Erythroblast (primary cell): ENCODE results near the gene ANKRD10.

ENCODE experiments used
- DNase-seq, 2 experiments: peaks; one replicate each; lab custom pipeline; 2025; lab: John Stamatoyannopoulos, UW
- GATA1 ChIP-seq: IDR thresholded peaks from 2 replicates; pipeline ENCODE4 v1.6.1; 2011; ENCODE audit warnings: low read depth, mild to moderate bottlenecking, control low read depth, low read length, moderate library complexity
- POLR2A ChIP-seq: IDR thresholded peaks from 2 replicates; pipeline ENCODE4 v1.6.1; 2011; ENCODE audit warnings: mild to moderate bottlenecking, low read length

The ANKRD10 gene

DNA sequence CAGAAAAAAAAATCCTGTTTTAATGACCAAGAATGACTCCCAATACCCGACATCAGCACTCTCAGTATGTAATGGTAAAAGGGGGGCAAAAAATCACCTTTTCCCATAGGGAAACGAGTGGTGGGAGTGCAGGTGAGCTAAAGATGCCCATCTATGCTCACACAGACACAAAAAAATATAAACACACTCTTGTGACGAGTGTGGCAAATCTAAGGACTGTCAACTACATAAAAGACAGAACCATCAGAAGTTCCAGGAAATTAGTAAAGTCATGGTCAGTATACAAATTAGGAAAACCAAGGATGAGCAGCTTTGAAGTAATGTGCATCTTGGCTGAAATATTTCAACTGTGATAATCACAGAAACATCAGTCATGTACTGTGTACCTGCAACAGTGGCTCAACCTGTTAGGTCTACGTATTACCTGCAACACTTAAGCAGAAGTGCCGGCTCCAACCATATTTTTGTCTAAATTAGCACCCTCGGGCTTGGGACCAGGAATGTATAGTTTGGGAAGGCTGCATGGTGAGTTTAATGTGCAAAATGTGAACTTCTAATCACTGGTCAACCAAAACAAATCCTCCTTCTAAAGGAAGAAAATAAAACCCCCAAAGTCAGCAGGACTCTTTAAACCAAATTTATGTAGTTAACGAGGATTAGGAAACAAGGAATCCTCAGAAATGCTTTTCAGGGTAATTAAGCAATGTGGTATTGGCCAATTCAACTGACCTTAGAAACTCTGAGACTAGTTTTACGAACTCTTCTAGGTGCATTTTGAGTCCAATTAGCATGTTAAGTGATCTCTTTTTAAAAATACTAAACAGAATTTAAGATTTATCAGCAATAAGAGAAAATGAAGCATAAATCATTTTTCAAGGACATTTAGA lies 24.3 kb downstream of the ANKRD10 start:
- DNase-seq = no peak
- TF ChIP-seq GATA1 (no peak), POLR2A (no peak)

GRCh38 chr13:110888390-110888789 lies 26.5 kb downstream of the ANKRD10 start:
- no peak for TF ChIP-seq GATA1
- TF ChIP-seq POLR2A = no peak
- DNase-seq = no peak

DNA sequence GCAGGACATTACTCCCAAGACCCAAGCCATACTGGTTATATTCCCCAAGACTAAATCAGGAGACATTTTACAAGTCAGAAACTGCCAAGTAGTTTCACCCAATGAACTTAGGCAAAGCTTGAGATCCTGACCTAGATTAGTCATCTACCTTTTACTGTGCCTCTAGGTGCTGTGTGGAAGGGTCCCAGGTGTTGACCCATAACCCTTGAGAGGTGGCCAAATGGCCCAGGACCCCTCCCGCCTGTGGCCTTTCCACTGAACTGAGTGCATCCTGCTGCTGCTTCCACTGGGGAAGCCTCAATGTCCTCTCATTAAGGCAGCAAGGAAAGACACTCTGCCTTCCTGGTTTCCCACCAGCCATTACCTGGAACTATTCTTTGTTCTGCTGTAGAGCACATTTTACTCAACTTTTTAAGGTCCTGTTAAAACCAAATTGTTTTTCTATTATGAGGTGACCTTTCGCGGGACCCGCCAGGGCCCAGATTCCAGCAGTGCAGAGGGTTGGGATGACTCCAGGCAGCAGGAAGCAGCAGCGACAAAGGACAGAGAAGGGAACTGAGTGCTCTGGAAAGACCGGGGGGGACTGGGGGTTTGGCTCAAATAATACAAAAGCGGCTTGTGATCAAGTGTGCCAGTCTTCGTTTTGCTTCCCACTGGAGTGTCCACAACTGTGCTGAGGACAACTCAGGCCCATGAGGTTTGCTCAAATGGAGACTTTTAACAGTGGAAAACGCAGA lies 27.1 kb downstream of the ANKRD10 start:
- TF ChIP-seq GATA1 (no peak), POLR2A (no peak)
- DNase-seq = no peak

DNA sequence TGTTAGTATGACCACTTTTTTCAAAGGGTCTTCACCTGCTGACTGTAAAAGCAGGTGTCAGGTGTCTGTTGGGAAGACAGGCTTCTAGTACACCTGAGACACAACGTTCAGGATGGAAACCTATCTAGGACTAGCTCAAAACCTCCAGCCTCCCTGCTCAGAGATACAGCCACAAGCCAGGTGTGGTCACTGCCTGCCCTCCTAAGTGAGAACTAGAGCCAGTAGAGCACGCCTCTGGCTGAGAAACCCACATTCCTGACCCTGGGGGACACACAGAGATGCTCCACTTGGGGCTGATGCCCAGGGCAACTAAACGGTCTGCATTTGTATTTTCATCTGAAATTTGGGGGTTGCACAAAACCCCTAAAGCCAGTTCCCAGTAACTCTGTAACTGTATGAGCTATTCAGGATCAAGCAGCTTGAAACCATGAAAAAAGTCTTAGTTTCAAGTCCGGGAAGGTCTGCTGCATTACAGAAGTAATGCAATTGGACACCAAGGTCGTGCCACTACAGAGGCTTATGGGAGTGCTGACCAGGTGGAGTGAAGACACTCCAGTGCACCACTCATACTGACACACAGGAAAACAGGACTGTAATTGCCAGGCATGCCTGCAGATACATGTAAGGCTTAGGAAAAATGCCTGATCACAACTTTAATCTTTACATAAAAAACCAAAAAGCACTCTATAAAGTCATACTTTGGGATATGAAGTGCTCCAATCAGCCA lies 27.8 kb downstream of the ANKRD10 start:
- no peak for DNase-seq
- TF ChIP-seq POLR2A (no peak), GATA1 (no peak)

DNA sequence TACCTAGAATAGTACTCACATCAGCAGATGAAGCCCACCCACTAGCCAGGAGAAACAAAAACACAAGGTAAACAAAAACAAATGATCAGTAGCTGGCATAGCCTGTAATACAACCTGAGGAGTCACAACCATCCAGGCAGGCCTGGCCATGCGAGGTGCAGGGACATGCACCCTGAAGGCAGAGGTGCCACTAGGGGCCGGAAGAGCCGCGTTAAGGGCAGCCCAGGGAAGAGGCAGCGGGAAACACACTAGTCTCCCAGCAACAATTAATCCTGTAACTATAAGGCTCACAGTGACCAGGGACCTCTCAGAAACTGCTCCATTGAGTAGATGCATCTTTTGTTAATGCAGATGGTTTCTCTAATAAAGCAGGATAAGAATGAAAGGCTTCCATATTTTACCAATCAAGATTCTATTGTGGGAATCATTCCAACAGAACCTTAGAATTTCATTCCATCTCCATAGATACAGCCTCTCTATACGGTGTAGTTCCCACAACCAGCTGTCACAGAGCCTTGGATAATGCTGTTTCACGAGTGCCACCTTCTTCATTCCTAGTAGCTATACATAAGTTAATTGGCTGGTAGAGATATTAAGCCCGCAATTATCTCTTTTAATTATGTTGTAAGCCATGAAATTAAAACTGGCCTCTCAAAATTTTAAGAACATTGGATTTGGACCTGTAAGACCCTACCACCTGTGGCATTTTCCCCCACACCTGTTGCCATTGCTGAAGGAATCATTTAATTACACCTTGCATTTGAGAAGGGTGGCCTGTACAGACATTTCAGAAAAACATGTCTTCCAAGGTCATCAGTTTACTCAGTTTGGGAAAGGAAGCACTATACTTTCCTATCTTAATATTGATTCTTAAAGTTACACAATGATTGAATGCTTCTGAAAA lies 28.7 kb downstream of the ANKRD10 start:
- TF ChIP-seq GATA1 (no peak), POLR2A (no peak)
- no peak for DNase-seq

DNA sequence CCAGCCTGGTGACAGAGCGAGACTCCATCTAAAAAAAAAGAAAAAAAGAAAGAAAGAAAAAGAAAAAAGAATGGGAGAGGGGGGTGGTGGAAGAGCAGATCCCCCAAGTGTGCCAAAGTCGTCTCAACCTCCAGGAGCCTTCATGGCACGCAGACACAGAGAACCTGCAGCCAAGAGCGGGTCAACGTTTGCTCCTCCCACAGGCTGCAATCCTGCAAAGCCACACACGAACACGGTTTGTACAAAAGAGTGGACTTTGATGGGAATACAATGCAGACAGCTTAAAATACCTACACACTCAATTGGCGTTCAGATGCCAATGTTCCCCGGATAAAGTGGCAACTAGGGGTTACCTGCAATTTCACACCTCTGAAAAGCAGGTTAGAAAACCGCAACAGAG lies 29.4 kb downstream of the ANKRD10 start:
- TF ChIP-seq POLR2A (no peak), GATA1 (no peak)
- DNase-seq = no peak

GRCh38 chr13:110884517-110884916 lies 30.4 kb downstream of the ANKRD10 start:
- DNase-seq = no peak
- no peak for TF ChIP-seq GATA1
- TF ChIP-seq POLR2A = no peak

GRCh38 chr13:110883542-110883941 lies 31.3 kb downstream of the ANKRD10 start:
- DNase-seq = no peak
- TF ChIP-seq GATA1 = no peak
- no peak for TF ChIP-seq POLR2A

- TF ChIP-seq POLR2A (no peak), GATA1 (no peak)
- no peak for DNase-seq
Observed at GRCh38 chr13:110882972-110883371, 31.9 kb downstream of the ANKRD10 start.

DNA sequence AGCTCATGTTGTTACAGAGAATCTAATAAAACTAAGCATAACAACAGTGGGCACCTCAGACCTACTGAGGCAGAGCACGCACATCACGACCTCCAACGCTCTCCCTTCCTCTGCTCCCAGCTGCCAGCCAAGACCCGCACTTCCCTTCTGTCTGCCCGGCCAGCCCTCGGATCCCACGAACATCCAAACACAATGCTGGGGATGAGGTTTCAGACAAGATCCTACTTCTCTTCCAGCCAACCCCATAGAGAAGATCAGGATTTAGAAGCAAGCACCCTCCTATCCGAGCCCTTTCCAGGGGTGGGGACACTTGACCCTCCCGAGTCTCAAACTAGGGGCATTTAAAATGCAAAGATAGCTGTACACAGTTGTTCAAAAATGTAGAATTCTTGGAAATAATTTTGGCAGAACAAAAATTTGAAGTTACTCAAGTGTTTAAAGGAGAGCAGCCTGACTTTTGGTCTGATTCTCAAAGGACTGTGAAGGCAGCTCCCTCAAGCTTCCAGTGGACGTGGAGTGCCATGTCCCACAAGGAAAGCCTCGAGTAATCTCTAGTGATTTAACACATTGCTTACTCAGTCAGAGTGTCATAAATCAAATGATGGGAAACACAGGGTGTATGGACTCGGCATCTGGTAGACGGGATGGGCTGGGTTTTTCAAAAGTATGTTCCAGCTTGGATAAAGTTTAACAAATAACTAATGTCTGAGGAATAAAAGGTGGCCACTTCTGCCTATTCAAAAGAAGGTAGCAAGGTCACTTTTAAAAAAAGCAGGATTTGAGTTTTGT lies 32.8 kb downstream of the ANKRD10 start:
- TF ChIP-seq GATA1 (no peak), POLR2A (no peak)
- DNase-seq = no peak

GRCh38 chr13:110880627-110881026 lies 34.2 kb downstream of the ANKRD10 start:
- no peak for DNase-seq
- no peak for TF ChIP-seq POLR2A
- TF ChIP-seq GATA1 = no peak

DNA sequence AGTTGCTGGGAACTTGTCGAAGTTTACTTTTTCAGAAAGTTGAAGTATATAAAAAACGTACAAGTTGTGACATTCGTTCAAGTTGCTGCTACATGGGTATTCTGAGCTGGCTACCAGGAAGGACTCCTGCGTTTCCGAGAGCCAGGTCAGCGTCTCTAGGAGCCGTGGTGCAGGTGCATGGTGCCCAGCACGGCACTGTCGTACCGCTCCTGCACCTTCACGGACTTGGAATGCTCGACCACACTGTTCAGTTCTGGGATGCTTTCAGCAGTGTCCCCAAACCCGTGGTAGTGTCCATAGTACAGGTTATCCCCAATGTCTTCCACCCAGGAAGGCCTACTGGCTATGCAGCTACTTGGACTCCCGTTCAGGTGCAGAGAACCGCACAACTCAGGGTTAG lies 35.4 kb downstream of the ANKRD10 start:
- DNase-seq = no peak
- TF ChIP-seq POLR2A (no peak), GATA1 (no peak)
